ENCODE measurements around the gene UFD1. TPM values are rescaled to one million over a fixed set of nuclear protein-coding genes. Genes with fewer than 3 reads are reported as not detected.

The UFD1 gene
- total and polyA plus RNA-seq, 9 of the 15 experiments (the other 6 are each of a cell fraction or from before 2014, with no cell fraction given), result 238 to 645 (median 363) TPM

GRCh38 chr22:19454156-19454555, 24.8 kb downstream of the UFD1 start (continued):
- TF ChIP-seq GTF2B (IDR thresholded peaks at IDR 0.05; ENCODE audit: extremely low read depth, insufficient read length) (no peak), ZNF77 (CRISPR knock-in tag; IDR thresholded peaks at IDR 0.05) (no peak), PHTF2 (CRISPR knock-in tag; IDR thresholded peaks at IDR 0.05) (no peak), STAT5B (CRISPR knock-in tag; IDR thresholded peaks at IDR 0.05) (no peak), BRD4 (IDR thresholded peaks at IDR 0.05) (no peak), MYC (IDR thresholded peaks at IDR 0.05; ENCODE audit: low read depth, low read length) (no peak), MYC (CRISPR knock-in tag; IDR thresholded peaks at IDR 0.05; ENCODE audit: borderline replicate concordance, low read depth) (0 out of 2 replicates have a peak, but pooled peaks have one; percentile 26), SUPT5H (IDR thresholded peaks at IDR 0.05) (peak; percentile 41), MNT (conservative IDR thresholded peaks at IDR 0.05) (0 out of 4 replicates have a peak, but pooled peaks of 1 of the 2 experiments have one; percentile 37), ZNF668 (CRISPR knock-in tag; IDR thresholded peaks at IDR 0.05) (no peak)

- Histone ChIP-seq H3K4me3 (no peak overlapping the region), H3K36me3 (ENCODE audit: control insufficient read depth, insufficient read depth, low read length) (peaks cover 98% of the 10 kb centered on the region), H3K79me2 (ENCODE audit: control insufficient read depth, insufficient read depth, low read length) (no peaks in the 10 kb centered on the region; the same call in 2 of the 3 replicates), H2AFZ (ENCODE audit: low read depth, low read length) (no peak overlapping the region), H3K9me1 (ENCODE audit: control insufficient read depth, insufficient read depth, low read length) (no peaks in the 10 kb centered on the region), H3K9me3 (replicated peaks; ENCODE audit: control insufficient read depth, insufficient read depth, low read depth, low read length) (no peaks in the 10 kb centered on the region), H3K9ac (ENCODE audit: insufficient read depth in 1 of 2, low read depth in 2 of 2, low read length in 2 of 2) (no peak overlapping the region), H3K4me1 (replicated peaks in 1 of 2; ENCODE audit: control insufficient read depth in 2 of 2, insufficient read depth in 2 of 2, low read length in 2 of 2) (peaks cover 2% of the 10 kb centered on the region in 2 experiments; a peak in 2 of 5 replicates), H4K20me1 (replicated peaks; ENCODE audit: control insufficient read depth, insufficient read depth, low read length) (0 out of 2 replicates have a peak, but pooled peaks cover 3% of the 10 kb centered on the region), H3K4me2 (ENCODE audit: insufficient read depth, low read length) (no peak overlapping the region), H3K27ac (ENCODE audit: extremely low read depth, low read depth, low read length) (no peak overlapping the region), H3K27me3 (ENCODE audit: control insufficient read depth in 2 of 2, insufficient read depth in 2 of 2, low read length in 2 of 2) (no peaks in the 10 kb centered on the region)
- no peak for ATAC-seq
- FAIRE-seq, result no peak
- no TSS peak for BruUV-seq (replicated peaks)
- intact Hi-C loops (cut with micrococcal nuclease), result no loop called here
- ChIA-PET POLR2A (interaction anchor here (0.9 to 11.7 kb wide), 7 partner anchors 8 to 308 kb away, joined by 3 to 284 read pairs (median 12); partner anchors contain the start of genes C22orf39, CDC45, HIRA and MRPL40), CTCF (ENCODE audit: low intra/inter-chr PET ratio) (no interaction called here)
- DNase-seq (ENCODE audit: extremely low read depth in 1 of 4, low spot score in 3 of 4), result no peak
- 98% methylated on average over 5 of the region's 5 CpGs for WGBS (ENCODE audit: insufficient coverage, low coverage, missing lambda C conversion rate)
- in situ Hi-C loops (cut with MboI), result no loop called here
- no peak for TF ChIP-seq ZNF347 (CRISPR knock-in tag; IDR thresholded peaks at IDR 0.05; ENCODE audit: low read depth)
Measured at GRCh38 chr22:19453718-19454117, 25.3 kb downstream of the UFD1 start.
